Skin of body (tissue), 2 donors: Measurements from ENCODE around the gene TP53I13. TPM values are rescaled to one million over a fixed set of nuclear protein-coding genes. Genes with fewer than 3 reads are reported as not detected.
"Not testable (repeated sequence)": the region's sequence is repeated elsewhere in the genome, so short reads cannot be mapped to it uniquely, and the experiment has no call there.

Source experiments
- DNase-seq: peaks from one replicate; lab custom pipeline; 2025; lab: John Stamatoyannopoulos, UW
- total RNA-seq: library from RNA; depleted of rRNA; stranded (reverse); fragments of >200 nt; gene quantifications from one replicate; pipeline ENCODE4 v1.2.3, GENCODE V29; 2014

TP53I13 gene
- total RNA-seq: 24.3 TPM

- peak; percentile 62 for DNase-seq
Observed at GRCh38 chr17:29568331-29569244, at the start of gene TP53I13. Gene TP53I13 (plus strand): TSS chr17:29568701. CDS start chr17:29568759, 58 bp downstream.

DNA sequence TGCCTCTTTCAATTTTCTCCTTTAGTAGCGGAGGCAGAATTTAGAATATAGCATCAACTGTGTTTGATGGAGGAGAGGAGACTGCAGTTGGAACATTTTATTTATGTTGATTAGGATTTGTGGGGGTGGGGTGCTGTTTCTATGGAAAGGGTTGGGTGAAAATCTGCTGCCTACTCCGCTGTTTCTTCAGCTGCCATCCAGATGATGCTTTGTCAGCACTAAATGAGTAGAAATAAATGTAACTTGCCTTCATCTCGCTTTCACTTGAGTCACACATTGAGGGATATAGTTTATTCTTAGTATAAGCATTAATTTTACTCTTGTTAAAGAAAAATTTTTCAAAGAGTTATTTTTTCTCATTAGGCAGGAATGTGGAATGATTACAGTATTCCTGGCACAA is 43.8 kb upstream of the TP53I13 start:
- DNase-seq: peak; percentile 67

- DNase-seq: no peak
Observed at GRCh38 chr17:29526322-29526721, 42.2 kb upstream of the TP53I13 start.

DNA sequence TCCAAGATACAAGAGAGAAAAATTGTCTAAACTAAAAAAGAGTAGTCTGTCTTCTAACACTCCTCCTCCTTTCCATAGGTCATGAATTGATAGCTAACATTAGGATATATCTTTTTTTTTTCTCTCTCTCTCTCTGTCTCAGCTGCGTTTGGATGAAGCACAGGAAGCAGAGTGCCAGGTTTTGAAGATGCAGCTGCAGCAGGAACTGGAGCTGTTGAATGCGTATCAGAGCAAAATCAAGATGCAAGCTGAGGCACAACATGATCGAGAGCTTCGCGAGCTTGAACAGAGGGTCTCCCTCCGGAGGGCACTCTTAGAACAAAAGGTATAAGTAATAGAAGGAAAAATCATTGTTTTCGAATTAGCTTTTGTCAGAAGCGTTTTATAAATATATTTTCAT is 34.5 kb upstream of the TP53I13 start:
- no peak for DNase-seq

DNA sequence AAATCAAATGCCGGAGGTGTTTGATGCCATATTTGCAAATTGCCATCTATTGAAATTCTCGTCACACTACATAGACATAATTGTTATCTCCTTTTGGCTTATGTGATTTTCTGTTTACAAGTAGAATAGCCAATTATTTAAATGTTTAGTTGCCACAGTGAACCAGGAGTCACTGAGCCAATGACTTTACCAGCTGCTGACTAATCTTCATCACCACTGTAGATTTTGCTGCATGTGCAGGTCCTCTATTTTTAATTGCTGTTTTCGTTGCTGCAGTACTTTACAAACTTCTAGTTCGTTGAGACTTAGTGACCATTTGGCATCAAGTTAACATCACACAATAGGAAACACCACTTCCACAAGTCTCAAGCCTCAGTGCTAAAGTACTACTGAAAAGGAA is 24.4 kb upstream of the TP53I13 start:
- no peak for DNase-seq

GRCh38 chr17:29546085-29546484 is 22.4 kb upstream of the TP53I13 start:
- no peak for DNase-seq

DNA sequence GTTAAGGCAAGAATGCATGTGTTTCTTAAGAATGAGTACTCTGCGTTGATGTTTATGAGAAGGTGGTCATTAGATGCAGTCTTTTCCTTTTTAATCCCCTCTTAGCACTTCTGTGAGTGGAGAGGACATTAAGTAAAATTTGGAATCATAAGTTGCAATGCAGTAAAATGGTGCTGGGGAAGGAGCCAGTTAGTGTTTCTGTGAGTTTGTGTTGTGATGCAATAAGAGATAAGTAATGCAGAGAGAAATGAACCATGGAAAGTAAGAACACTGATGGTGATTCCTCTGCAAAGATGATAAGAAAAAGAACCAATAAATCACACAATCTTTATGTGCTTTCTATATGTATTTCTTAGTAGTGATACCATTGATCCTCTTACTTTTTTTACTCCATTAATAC is 21.7 kb upstream of the TP53I13 start:
- DNase-seq: no peak

GRCh38 chr17:29549177-29549923 is 19.2 kb upstream of the TP53I13 start:
- no peak for DNase-seq

DNA sequence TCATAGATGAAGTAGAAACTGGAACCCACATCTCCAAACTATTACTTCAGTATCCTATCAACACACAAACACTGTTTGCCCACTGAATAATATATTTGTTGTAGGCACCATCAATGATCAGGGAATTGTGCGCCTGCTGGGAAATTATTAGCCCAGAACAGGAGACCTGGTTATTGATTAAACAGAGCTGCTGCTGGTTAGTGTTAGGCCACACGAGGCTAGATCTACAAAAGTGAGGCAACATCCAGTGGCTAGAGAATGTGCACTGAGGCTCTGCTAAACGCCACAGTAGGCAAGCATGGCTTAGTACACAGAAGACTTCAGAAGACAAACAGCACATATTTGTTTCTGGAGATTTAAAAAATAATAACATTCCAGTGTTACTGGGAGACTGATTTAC is 12.7 kb upstream of the TP53I13 start:
- no peak for DNase-seq

- no peak for DNase-seq
Observed at GRCh38 chr17:29557085-29557738, 11.3 kb upstream of the TP53I13 start.

DNA sequence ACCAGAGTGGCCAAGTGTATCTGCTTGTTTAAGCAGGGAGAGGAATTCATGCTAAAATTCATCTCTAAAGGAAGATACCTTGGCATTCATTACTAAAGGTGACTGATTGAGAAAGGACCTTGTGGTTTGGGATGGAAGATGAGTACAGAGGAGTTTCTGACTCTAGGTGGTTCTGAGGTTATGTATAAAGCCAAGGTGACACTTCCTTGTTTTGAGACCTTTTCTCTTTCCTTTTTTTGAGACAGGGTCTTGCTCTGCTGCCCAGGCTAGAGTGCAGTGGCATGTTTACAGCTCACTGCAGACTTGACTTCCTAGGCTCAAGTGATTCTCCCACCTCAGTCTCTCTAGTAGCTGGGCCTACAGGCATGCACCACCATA is 10.8 kb upstream of the TP53I13 start:
- no peak for DNase-seq

DNA sequence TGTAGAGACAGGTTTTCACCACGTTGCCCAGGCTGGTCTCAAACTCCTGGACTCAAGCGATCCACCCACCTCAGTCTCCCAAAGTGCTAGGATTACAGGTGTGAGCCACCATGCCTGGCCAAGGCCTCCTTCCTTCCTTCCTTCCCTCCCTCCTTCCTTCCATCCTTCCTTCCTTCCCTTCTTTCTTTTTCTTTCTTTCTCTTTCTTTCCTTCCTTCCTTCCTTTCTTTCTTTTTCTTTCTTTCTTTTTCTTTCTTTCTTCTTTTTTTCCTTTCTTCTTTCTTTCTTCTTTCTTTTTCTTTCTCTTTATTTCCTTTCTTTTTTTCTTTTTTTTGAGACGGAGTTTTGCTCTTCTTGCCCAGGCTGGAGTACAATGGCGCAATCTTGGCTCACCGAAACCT is 10.4 kb upstream of the TP53I13 start:
- not testable (repeated sequence) for DNase-seq

DNA sequence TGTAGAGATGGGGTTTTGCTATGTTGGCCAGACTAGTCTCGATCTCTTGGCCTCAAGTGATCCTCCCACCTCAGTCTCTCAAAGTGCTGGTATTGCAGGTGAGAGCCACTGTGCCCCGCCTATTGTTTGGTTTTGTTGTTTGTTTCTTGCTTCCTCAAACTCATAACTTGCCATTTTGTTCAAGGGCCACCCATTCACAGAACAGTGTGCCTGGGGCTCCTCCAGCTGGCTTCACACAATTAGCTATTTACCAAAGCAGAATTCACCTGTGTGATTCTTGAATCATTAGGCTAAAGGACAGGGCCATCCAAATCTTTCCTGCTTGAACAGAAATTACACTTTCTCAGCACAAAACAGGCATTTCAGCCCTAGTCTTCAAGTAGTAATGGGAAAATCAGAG is 8.9 kb upstream of the TP53I13 start:
- DNase-seq: no peak

DNA sequence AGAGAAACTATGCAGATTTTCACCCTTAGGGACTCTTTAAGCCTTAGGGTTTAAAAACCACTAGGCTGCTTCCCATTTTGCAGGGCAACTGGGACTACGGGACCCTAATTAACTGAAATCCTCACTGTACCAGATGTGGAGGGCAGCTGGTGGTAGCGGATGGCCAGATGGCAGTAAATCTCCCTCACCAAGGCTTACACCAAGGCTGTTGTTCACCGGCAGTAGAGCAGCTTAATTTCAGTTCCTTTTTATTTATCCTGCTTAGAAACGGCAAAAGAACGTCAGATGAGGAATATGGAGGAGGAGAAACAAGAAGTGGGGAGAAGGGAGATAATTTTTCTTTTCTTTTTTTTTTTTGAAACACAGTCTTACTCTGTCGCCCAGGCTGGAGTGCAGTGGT is 8.2 kb upstream of the TP53I13 start:
- DNase-seq: no peak

DNA sequence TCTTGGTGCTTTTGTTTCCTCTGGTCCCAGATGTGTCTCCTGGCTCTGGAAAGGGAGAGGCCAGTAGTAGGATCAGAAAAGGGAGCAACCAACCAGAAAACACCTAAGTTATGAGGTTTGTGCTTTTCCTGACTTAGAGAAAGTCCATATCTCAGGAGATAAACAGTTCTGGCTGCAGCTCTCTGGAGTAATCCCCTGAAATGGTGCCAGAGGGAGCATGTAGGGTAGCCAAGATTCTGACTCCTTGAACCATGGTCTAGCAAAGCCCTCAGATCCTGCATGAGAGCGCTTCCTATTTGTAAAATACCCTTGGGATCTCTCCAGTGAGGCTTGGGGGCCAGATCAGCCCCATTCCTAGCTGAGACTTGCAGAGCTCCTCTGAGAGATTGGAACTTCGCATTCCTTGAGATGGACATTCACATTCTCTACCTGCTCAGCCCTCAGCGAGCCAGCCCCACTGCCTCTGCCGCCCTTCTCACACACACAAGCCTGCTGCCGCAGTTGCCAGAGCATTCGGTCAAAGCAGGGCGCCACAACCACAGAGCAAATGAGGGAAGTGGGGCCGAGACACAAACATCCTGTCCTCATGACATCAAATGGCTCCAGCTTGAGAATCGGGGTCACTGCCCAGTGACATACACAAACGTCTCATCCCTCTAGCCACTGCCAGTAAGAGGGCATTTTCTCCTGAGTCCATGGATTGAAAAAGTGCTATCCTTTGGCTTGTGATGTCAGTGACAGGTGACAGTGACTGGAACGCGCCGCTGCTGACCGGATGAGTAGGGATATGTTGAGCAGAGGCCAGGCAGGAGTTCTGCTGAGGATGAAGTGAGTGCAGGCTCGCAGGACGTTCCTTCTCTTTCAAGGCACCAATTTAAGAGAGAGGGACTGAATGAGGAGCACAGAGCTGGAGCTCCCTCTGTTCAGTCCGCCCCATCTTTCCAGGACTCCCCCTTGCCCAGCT is 6.7 kb upstream of the TP53I13 start:
- no peak for DNase-seq

- no peak for DNase-seq
Observed at GRCh38 chr17:29562615-29563014, 5.9 kb upstream of the TP53I13 start.

GRCh38 chr17:29563816-29564215 is 4.7 kb upstream of the TP53I13 start:
- no peak for DNase-seq

DNA sequence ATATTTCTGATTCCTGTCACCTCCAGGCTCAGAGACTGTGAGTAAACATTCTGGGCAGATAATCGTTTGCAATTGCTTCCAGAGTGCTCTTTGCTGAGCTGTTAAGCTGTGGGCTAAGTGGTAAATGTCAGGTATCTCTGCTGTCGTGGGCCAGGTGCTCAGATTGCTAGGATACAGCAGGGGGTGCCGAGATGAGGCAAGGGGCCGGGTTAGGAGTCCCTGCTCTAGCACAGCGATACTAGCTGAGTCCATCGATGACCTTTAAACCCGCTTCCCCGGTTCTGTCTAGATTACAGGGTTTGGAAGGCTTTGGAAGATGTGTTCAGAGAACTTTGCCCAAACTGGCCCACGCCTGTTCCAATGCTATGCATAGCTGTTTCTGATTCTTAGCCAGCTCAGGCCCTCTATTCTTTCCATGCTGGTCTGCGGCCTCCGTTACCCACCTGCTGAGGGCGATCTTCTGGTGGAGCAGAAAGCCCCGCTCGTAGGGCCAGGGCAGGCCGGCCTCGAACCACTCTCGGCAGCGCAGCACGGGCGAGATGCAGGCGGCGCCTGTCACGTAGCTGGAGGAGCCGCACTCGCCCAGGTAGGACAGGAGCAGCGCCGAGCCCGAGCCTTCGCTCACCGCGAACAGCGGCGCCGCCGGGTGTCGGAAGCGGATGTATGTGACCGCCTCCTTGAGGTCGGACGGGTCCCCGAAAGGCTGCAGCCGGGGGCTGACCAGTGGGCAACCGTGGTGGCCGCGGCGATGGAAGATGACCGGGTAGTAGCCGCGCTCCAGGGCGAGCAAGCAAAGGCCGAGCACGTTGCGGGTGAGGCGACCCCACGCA is 2.6 kb upstream of the TP53I13 start:
- no peak for DNase-seq

DNA sequence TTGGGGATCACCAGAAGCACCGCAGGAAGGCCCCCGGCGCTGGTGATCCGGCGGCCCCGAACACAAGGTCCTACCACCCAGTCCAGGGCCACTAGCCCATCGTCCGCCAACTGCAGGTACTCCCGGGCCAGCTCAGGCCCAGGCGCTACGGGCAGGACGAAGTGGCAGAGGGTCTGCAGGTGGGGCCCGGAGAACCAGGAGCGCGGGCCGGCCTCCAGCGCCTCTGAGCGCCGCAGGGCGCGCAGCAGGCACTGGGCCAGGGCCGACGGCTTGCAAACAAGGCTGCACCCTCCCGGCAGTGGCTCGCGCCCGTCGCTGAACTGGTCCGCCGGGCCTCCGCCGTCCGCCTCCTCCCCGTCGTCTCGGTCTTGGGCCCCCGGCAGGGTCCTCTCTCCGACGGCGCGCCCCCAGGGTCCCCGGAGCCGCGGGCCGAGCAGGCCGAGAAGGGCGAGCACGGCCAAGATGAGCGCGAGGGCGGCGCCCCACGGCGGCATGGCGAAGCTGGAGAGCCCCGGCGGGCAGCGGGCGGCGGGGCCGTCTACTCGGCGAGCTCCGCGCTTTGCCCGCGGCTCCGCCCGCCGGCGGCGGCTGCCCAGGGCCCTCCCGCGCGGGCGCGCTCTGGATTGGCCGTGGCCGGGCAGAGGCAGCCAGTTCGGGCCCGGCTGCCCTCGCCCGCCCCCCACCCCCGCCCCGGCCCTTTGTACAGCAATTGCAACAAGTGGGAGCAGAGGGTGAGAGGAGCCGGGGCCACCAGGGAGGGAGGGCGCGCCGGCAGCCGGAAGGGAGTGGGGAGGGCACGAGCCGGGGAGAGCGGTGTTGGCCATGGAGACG is 1.8 kb upstream of the TP53I13 start, which contains the start of gene ABHD15:
Gene ABHD15 (minus strand): TSS at position 565 of the 831 bp plus-strand sequence. CDS start 71 bp downstream, at position 494.
- no peak for DNase-seq
